Measurements from ENCODE around the gene LDLRAD4.

LDLRAD4 gene

GRCh38 chr18:13555865-13556264 lies 337.3 kb downstream of the LDLRAD4 start:
- TF ChIP-seq CTCF (IDR thresholded peaks at IDR 0.05; ENCODE audit: borderline replicate concordance, extremely low read depth, low read length, poor library complexity, severe bottlenecking) (no peak), EZH2 (IDR thresholded peaks at IDR 0.05; ENCODE audit: borderline replicate concordance, low read depth, low read length, severe bottlenecking) (no peak)
- ATAC-seq (ENCODE audit: insufficient read depth, low read depth) (no peak), DNase-seq (no peak)
- Histone ChIP-seq H4K20me1 (ENCODE audit: insufficient read depth, low read length) (peaks cover 40% of the 10 kb centered on the region), H3K4me3 (ENCODE audit: low read depth in 1 of 2, low read length in 2 of 2) (no peak overlapping the region), H3K9ac (ENCODE audit: low read depth, low read length) (no peak overlapping the region), H3K4me2 (ENCODE audit: insufficient read depth, low read length) (no peak overlapping the region), H3K4me1 (ENCODE audit: insufficient read depth, low read length) (no peaks in the 10 kb centered on the region), H3K27ac (ENCODE audit: low read length) (no peak overlapping the region), H3K79me2 (ENCODE audit: insufficient read depth, low read length) (peaks cover 88% of the 10 kb centered on the region), H2AFZ (ENCODE audit: low read depth, low read length) (no peak overlapping the region), H3K36me3 (ENCODE audit: insufficient read depth, low read length) (peaks cover 19% of the 10 kb centered on the region), H3K9me3 (ENCODE audit: insufficient read depth, low read length, severe bottlenecking) (no peaks in the 10 kb centered on the region), H3K27me3 (ENCODE audit: insufficient read depth, low read length, poor library complexity) (no peaks in the 10 kb centered on the region)

DNA sequence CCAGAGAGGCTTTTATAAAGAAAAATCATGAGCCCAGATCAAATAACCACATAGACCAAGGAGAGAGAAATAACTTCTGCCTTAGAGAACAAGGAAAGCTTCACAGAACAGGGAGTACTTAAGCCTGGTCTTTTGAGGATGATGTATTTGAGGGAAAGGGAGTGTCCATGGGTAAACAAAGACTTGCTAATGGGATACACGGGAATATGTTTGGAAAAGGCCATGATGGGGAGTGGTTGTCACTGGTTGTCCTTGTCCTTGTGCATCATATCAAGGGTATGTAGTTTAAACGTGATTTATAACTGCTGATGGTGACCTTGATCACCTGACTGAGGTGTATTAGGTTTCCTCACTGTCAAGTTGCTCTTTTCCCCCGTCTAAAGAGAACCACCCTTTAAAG lies 337.9 kb downstream of the LDLRAD4 start:
- H3K9ac ChIP-seq (ENCODE audit: low read depth, low read length) = no peak overlapping the region
- peaks cover 24% of the 10 kb centered on the region for H3K36me3 ChIP-seq (ENCODE audit: insufficient read depth, low read length)
- H3K4me2 ChIP-seq (ENCODE audit: insufficient read depth, low read length) = no peak overlapping the region
- TF ChIP-seq EZH2 (IDR thresholded peaks at IDR 0.05; ENCODE audit: borderline replicate concordance, low read depth, low read length, severe bottlenecking) = no peak
- TF ChIP-seq CTCF (IDR thresholded peaks at IDR 0.05; ENCODE audit: borderline replicate concordance, extremely low read depth, low read length, poor library complexity, severe bottlenecking) = no peak
- no peaks in the 10 kb centered on the region for H3K9me3 ChIP-seq (ENCODE audit: insufficient read depth, low read length, severe bottlenecking)
- peaks cover 88% of the 10 kb centered on the region for H3K79me2 ChIP-seq (ENCODE audit: insufficient read depth, low read length)
- H3K27me3 ChIP-seq (ENCODE audit: insufficient read depth, low read length, poor library complexity) = no peaks in the 10 kb centered on the region
- H3K4me1 ChIP-seq (ENCODE audit: insufficient read depth, low read length) = no peaks in the 10 kb centered on the region
- no peak overlapping the region for H2AFZ ChIP-seq (ENCODE audit: low read depth, low read length)
- no peak overlapping the region for H3K4me3 ChIP-seq (ENCODE audit: low read depth in 1 of 2, low read length in 2 of 2)
- no peak overlapping the region for H3K27ac ChIP-seq (ENCODE audit: low read length)
- no peak for DNase-seq
- peaks cover 34% of the 10 kb centered on the region for H4K20me1 ChIP-seq (ENCODE audit: insufficient read depth, low read length)
- ATAC-seq (ENCODE audit: insufficient read depth, low read depth) = no peak

GRCh38 chr18:13558124-13558523 lies 339.6 kb downstream of the LDLRAD4 start:
- no peak overlapping the region for H3K27ac ChIP-seq (ENCODE audit: low read length)
- peaks cover 28% of the 10 kb centered on the region for H4K20me1 ChIP-seq (ENCODE audit: insufficient read depth, low read length)
- no peaks in the 10 kb centered on the region for H3K27me3 ChIP-seq (ENCODE audit: insufficient read depth, low read length, poor library complexity)
- TF ChIP-seq EZH2 (IDR thresholded peaks at IDR 0.05; ENCODE audit: borderline replicate concordance, low read depth, low read length, severe bottlenecking) (no peak), CTCF (IDR thresholded peaks at IDR 0.05; ENCODE audit: borderline replicate concordance, extremely low read depth, low read length, poor library complexity, severe bottlenecking) (peak; percentile 88)
- peaks cover 6% of the 10 kb centered on the region; the same call in 1 of the 2 replicates for H3K4me1 ChIP-seq (ENCODE audit: insufficient read depth, low read length)
- peaks cover 26% of the 10 kb centered on the region for H3K36me3 ChIP-seq (ENCODE audit: insufficient read depth, low read length)
- H2AFZ ChIP-seq (ENCODE audit: low read depth, low read length) = no peak overlapping the region
- DNase-seq (peak; percentile 59), ATAC-seq (ENCODE audit: insufficient read depth, low read depth) (peak; percentile 94)
- no peak overlapping the region for H3K4me2 ChIP-seq (ENCODE audit: insufficient read depth, low read length)
- peaks cover 91% of the 10 kb centered on the region for H3K79me2 ChIP-seq (ENCODE audit: insufficient read depth, low read length)
- H3K9me3 ChIP-seq (ENCODE audit: insufficient read depth, low read length, severe bottlenecking) = no peaks in the 10 kb centered on the region
- H3K4me3 ChIP-seq (ENCODE audit: low read depth in 1 of 2, low read length in 2 of 2) = no peak overlapping the region
- no peak overlapping the region for H3K9ac ChIP-seq (ENCODE audit: low read depth, low read length)

GRCh38 chr18:13558790-13559189 lies 340.2 kb downstream of the LDLRAD4 start:
- H3K27ac ChIP-seq (ENCODE audit: low read length) = no peak overlapping the region
- ATAC-seq (ENCODE audit: insufficient read depth, low read depth) (no peak), DNase-seq (no peak)
- peaks cover 33% of the 10 kb centered on the region for H4K20me1 ChIP-seq (ENCODE audit: insufficient read depth, low read length)
- no peaks in the 10 kb centered on the region for H3K9me3 ChIP-seq (ENCODE audit: insufficient read depth, low read length, severe bottlenecking)
- H3K4me2 ChIP-seq (ENCODE audit: insufficient read depth, low read length) = no peak overlapping the region
- no peaks in the 10 kb centered on the region for H3K27me3 ChIP-seq (ENCODE audit: insufficient read depth, low read length, poor library complexity)
- H3K79me2 ChIP-seq (ENCODE audit: insufficient read depth, low read length) = peaks cover 92% of the 10 kb centered on the region
- no peak overlapping the region for H2AFZ ChIP-seq (ENCODE audit: low read depth, low read length)
- no peak overlapping the region for H3K4me3 ChIP-seq (ENCODE audit: low read depth in 1 of 2, low read length in 2 of 2)
- peaks cover 10% of the 10 kb centered on the region; the same call in 1 of the 2 replicates for H3K4me1 ChIP-seq (ENCODE audit: insufficient read depth, low read length)
- TF ChIP-seq EZH2 (IDR thresholded peaks at IDR 0.05; ENCODE audit: borderline replicate concordance, low read depth, low read length, severe bottlenecking) = no peak
- no peak for TF ChIP-seq CTCF (IDR thresholded peaks at IDR 0.05; ENCODE audit: borderline replicate concordance, extremely low read depth, low read length, poor library complexity, severe bottlenecking)
- H3K36me3 ChIP-seq (ENCODE audit: insufficient read depth, low read length) = peaks cover 27% of the 10 kb centered on the region
- H3K9ac ChIP-seq (ENCODE audit: low read depth, low read length) = no peak overlapping the region

Data from DND-41 (cell line).